ENCODE results near the gene IL31RA.
A peak's percentile ranks its signal among the peaks of the same experiment; 100 is the strongest.
"Not testable (repeated sequence)": the region's sequence is repeated elsewhere in the genome, so short reads cannot be mapped to it uniquely, and the experiment has no call there.

The IL31RA gene

GRCh38 chr5:55850839-55851674, at the start of gene IL31RA:
Gene IL31RA (plus strand): TSS chr5:55851357. CDS start chr5:55851571, 214 bp downstream.
- DNase-seq (ENCODE audit: low read depth) = peak; percentile 73

- DNase-seq (ENCODE audit: low read depth) = not testable (repeated sequence)
These were observed 42.3 kb upstream of the IL31RA start for GRCh38 chr5:55808814-55809213.

- not testable (repeated sequence) for DNase-seq (ENCODE audit: low read depth)
These were observed 35.2 kb upstream of the IL31RA start for GRCh38 chr5:55815939-55816338.

- peak; percentile 87 for DNase-seq (ENCODE audit: low read depth)
These were observed 34.8 kb upstream of the IL31RA start for GRCh38 chr5:55816342-55816741.

- DNase-seq (ENCODE audit: low read depth) = no peak
These were observed 34.1 kb upstream of the IL31RA start for GRCh38 chr5:55817030-55817429.

GRCh38 chr5:55820488-55820887, 30.7 kb upstream of the IL31RA start:
- DNase-seq (ENCODE audit: low read depth) = no peak

- DNase-seq (ENCODE audit: low read depth) = no peak
These were observed 29.2 kb upstream of the IL31RA start for GRCh38 chr5:55821731-55822512.

- DNase-seq (ENCODE audit: low read depth) = no peak
These were observed 27.9 kb upstream of the IL31RA start for GRCh38 chr5:55823151-55823796.

GRCh38 chr5:55829956-55830355, 21.2 kb upstream of the IL31RA start:
- DNase-seq (ENCODE audit: low read depth) = no peak

GRCh38 chr5:55832446-55832845, 18.7 kb upstream of the IL31RA start:
- no peak for DNase-seq (ENCODE audit: low read depth)

GRCh38 chr5:55836191-55836590, 15.0 kb upstream of the IL31RA start:
- no peak for DNase-seq (ENCODE audit: low read depth)

GRCh38 chr5:55841976-55842375, 9.2 kb upstream of the IL31RA start:
- DNase-seq (ENCODE audit: low read depth) = no peak

- DNase-seq (ENCODE audit: low read depth) = no peak
These were observed 3.3 kb upstream of the IL31RA start for GRCh38 chr5:55847837-55848236.

GRCh38 chr5:55848783-55849182, 2.4 kb upstream of the IL31RA start:
- no peak for DNase-seq (ENCODE audit: low read depth)

- no peak for DNase-seq (ENCODE audit: low read depth)
These were observed 470 bp downstream of the IL31RA start for GRCh38 chr5:55851675-55851979.

- DNase-seq (ENCODE audit: low read depth) = peak; percentile 17
These were observed 1.3 kb downstream of the IL31RA start for GRCh38 chr5:55852503-55852902.

GRCh38 chr5:55853041-55853670, 2.0 kb downstream of the IL31RA start:
- no peak for DNase-seq (ENCODE audit: low read depth)

GRCh38 chr5:55853818-55854217, 2.7 kb downstream of the IL31RA start:
- DNase-seq (ENCODE audit: low read depth) = peak; percentile 43

GRCh38 chr5:55855509-55855908, 4.4 kb downstream of the IL31RA start:
- no peak for DNase-seq (ENCODE audit: low read depth)

GRCh38 chr5:55856516-55857246, 5.5 kb downstream of the IL31RA start:
- DNase-seq (ENCODE audit: low read depth) = no peak

GRCh38 chr5:55857247-55857640, 6.1 kb downstream of the IL31RA start:
- no peak for DNase-seq (ENCODE audit: low read depth)

- DNase-seq (ENCODE audit: low read depth) = no peak
These were observed 6.9 kb downstream of the IL31RA start for GRCh38 chr5:55858104-55858503.

Data from fibroblast of the conjunctiva (primary cell).